COR-L47 (cell line): ENCODE results near the gene CATSPERD.
A peak's percentile ranks its signal among the peaks of the same experiment; 100 is the strongest.
"Not testable (repeated sequence)": the region's sequence is repeated elsewhere in the genome, so short reads cannot be mapped to it uniquely, and the experiment has no call there.

Experiments used
- DNase-seq: peaks from one replicate; lab custom pipeline; 2025; lab: John Stamatoyannopoulos, UW

The CATSPERD gene

GRCh38 chr19:5742051-5742450, 21.6 kb downstream of the CATSPERD start:
- no peak for DNase-seq

DNA sequence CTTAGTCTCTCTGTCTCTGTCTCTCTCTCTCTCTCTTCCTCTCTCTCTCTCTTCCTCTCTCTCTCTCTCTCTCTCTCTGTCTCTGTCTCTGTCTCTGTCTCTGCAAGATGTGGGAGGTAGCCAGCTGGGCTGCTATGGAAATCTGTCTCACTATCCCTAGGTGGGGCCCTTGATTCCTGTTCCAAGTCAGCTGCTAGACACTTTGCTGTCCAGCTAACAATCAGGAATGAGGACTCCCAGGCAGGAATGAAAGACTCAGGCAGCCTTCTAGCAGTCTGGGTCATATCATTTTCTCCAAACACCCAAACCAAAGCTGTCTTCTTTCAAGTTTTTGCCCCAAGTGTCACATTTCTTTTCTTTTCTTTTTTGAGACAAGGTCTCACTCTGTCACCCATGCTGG, 23.2 kb downstream of the CATSPERD start:
- DNase-seq = no peak

DNA sequence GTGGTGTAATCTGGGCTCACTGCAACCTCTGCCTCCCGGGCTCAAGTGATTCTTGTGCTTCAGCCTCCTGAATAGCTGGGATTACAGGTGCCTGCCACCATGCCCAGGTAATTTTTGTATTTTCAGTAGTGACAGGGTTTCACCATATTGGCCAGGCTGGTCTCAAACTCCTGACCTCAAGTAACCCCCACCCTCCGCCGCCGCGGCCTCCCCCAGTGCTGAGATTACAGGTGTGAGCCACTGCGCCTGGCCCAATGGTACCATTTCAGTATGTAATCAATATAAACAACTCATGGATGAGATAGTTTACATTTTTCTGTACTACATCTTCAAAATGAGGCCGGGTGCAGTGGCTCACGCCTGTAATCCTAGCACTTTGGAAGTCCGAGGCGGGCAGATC, 24.6 kb downstream of the CATSPERD start:
- not testable (repeated sequence) for DNase-seq

GRCh38 chr19:5748920-5749319, 28.5 kb downstream of the CATSPERD start:
- DNase-seq = peak; percentile 55

DNA sequence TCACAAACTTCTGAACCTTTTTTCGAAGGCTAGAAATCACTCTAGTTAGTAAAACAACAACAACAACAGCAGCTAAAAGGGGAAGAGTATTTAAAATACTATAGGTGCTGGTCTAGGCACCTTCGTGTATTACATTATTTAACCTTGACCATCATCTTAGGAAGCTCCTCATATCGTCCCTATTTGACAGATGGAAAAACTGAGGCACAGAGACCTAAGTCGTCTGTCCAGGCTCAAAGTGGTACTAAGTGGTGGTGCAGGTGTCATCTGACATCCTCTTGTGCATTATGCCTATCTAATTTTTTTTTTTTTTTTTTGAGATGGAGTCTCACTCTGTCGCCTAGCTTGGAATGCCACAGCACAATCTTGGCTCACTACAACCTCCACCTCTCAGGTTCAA, 29.1 kb downstream of the CATSPERD start:
- no peak for DNase-seq

- DNase-seq = no peak
These were observed 31.3 kb downstream of the CATSPERD start for GRCh38 chr19:5751709-5752108.

GRCh38 chr19:5753743-5754142, 33.3 kb downstream of the CATSPERD start:
- DNase-seq = no peak

DNA sequence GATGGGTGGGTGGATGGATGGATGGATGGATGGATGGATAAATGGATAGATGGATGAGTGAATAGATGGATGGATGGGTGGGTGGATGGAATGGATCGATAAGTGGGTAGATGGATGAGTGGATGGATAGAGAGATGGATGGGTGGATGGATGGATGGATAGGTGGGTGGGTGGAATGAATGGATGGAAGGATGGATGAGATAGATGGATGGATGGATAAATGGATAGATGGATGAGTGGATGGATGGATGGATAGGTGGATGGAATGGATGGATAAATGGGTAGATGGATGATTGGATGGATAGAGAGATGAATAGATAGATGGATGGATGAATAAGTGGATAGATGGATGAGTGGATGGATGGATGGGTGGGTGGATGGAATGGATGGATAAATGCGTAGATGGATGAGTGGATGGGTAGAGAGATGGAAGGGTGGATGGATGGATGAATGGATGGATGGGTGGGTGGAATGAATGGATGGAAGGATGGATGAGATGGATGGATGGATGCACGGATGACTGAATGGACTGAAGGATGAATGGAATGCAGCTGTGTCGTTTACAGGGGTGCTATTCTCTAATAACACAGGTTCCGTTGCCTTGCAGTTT, 42.3 kb downstream of the CATSPERD start:
- no peak for DNase-seq

- no peak for DNase-seq
These were observed 44.8 kb downstream of the CATSPERD start for GRCh38 chr19:5765220-5765619.

- DNase-seq = no peak
These were observed 47.5 kb downstream of the CATSPERD start for GRCh38 chr19:5767949-5768348.

GRCh38 chr19:5772416-5772815, 52.0 kb downstream of the CATSPERD start:
- no peak for DNase-seq

DNA sequence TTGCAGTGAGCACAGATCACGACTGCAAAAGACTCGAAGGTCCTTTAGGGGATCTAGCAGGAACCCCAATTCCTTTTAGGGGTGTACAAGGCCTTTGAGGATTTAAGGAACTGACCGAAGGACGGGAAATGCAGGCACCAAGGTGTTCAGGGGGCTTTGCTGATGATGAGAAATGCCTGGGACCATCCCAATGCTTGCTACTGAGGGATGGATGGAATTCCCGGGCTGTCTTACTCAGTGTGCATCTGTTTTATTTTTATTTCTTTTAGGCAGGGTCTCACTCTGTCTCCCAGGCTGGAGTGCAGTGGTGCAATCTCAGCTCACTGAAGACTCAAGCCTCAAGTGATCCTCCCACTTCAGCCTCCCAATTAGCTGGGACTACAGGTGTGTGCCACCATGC, 52.8 kb downstream of the CATSPERD start:
- DNase-seq = no peak

DNA sequence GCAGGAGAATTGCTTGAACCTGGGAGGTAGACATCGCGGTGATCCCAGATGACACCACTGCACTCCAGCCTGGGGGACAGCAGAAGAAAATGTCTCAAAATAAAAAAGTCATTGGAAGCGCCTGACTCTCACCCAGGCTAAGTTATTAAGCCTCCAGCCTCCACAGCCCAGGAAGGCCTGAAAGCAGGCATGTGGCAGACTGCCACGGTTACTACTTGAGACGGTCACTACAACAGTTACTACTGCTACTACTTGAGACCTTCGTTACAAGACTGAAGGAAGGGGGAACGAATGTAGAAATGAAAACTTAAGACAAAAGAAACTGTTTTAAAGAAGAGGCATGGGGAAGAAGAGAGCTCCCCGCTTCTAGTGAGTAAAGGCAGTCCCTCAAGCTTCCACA, 54.5 kb downstream of the CATSPERD start:
- DNase-seq = no peak

DNA sequence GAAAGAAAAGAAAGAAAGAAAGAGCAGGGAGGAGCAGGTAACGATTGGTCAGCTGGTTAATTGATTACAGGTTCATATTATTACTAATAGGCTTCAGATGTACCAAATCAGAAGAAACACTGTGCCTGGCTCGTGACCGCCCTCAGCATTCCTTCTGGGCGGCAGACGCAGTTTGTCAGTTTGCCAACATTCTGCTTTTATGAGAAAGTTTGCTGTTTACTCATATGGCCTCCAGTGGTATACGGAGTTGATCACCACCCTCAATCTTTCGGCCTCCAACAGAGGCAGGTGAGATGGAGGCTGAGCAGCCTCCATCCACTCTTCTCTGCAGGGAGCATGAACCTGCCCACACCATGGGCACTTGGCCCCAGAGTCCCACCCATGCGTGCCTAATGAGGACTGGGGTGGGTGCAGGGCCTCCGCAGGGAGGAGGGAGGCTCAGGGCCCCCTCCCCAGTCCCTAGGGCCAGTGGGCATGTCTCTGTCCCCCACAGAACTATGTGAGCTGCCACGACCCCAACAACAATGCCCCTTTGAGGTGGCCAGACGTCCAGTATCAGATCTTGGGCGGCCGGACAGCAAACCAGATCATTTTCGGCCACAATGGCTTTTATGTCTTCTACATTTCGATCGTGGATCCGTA, 55.4 kb downstream of the CATSPERD start:
- DNase-seq = no peak

GRCh38 chr19:5778402-5778801, 58.0 kb downstream of the CATSPERD start:
- no peak for DNase-seq

DNA sequence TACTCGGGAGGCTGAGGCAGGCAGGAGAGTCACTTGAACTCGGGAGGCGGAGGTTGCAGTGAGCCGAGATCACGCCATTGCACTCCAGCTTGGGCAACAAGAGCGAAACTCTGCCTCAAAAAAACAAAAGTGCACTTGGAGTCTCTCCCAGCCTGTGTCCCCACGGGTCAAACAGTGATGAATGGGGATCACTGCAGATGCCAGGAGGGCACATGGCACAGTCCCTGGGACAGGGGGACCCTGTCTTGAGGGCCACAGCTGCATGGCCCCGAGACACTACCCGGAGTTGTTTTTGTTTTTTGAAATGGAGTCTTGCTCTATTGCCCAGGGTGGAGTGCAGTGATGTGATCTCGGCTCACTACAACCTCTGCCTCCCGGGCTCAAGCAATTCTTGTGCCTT, 60.5 kb downstream of the CATSPERD start:
- not testable (repeated sequence) for DNase-seq

GRCh38 chr19:5782322-5782721, 61.9 kb downstream of the CATSPERD start:
- DNase-seq = no peak

DNA sequence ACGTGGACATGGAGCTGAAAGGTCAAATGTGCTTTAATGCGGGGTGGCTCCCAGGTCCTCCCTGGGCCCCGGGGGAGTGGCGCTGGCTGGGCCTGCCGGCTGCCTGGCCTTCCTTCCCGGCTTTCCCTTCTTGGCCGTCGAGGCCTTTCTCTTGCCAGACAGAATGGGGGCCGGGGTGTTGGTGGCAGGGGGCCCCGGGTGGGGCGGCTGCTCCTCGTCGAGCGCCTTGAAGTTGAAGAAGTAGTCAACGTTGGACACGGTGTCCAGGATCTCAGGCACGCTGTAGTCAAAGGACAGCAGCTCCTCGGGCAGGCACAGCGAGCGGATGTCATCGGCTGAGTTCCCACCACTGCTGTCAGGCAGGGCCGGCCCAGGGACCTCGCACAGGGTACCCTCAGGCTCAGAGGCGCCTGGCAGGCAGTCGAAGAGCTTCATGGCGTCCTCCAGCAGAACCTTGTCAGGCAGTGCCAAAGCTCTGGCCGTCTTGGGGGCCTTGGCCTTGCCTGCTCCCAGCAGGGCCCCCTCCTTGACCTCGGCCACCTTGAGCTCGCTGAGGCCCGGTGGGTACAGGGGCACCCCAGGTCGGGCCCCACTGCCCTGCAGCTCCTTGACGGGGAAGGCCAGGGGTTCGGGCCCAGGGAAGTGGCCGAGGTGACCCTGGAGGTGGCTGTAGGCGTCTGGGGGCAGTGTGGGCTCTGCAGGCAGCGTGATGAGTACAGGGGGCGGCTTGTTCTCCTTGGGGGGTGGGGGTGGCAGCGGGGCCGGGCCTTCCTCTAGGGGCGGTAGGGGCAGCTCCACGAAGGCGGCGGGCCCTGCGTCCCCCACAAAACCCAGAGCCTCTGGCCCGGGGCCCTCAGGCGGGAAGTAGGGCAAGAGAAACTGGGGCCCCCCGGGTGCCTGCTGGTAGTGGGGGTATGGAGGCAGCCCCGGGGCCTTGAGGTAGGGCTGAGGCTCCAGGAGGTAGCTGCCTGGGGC, 62.8 kb downstream of the CATSPERD start:
- DNase-seq = no peak

- no peak for DNase-seq
These were observed 64.2 kb downstream of the CATSPERD start, which contains the start of gene PRR22 for GRCh38 chr19:5784581-5785147. Gene PRR22, minus strand, starts transcription at chr19:5784746. Its CDS starts 86 bp downstream, at chr19:5784660.

DNA sequence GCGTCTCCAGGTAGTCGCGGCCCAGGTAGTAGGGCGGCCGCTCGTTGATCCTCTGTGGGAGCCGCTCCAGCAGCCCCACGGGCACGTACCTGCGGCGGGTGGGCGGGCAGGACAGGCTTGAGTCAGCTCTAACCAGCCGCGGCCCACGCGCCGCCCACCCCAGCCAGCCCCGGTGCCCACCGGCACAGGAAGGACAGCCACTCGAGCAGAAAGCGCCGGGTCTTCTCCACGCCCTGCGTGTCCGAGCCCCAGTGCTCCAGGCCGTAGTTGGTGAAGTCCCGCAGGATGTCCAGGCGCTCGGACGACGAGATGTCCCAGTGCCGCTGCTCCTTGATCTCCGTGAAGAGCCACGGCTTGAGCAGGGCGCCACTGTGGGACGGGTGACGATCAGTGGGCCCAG, 65.0 kb downstream of the CATSPERD start:
- DNase-seq = no peak

DNA sequence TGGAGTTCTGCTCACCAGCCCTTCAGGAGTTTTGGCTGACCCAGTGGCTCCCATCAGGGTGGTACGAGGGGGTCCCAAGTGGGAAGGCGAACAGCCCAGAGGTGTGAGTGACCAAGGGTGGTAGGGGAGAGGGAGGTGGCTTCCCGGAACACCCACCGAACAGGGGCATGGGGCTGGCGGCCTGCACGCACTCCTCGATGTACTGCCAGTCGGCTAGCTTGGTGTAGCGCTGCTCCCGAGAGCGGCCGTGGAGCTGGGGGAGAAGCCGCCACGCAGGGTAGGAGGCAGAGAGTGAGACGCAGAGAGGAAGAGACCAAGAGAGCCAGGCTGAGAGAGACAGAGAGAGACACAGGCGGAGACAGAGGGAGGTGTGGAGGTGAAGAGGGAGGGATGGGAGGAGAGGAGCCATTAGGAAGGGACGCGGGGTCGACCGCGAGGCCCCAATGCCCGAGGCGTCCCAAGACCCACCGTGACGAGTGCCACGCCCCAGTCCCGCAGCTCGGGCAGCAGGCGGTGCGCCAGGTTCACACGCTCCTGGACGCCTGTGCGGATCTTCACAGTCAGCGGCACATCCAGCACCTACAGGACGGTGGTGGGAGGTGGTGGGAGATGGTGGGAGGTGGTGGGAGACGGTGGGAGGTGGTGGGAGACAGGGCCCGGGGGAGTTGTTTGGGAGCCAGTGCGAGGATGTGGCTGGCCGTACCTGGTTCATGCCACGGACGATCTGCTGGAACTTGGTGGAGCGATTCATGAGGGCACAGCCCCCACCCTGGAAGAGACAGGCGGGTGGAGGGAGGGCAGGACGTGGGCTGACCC, 66.4 kb downstream of the CATSPERD start:
- no peak for DNase-seq
